ENCODE data around the gene PIEZO1. TPM values are rescaled to one million over a fixed set of nuclear protein-coding genes. Genes with fewer than 3 reads are reported as not detected.

The PIEZO1 gene
- total and polyA plus RNA-seq, 9 of the 15 experiments (the other 6 are each of a cell fraction or from before 2014, with no cell fraction given) = 3.6 to 432 (median 131) TPM

DNA sequence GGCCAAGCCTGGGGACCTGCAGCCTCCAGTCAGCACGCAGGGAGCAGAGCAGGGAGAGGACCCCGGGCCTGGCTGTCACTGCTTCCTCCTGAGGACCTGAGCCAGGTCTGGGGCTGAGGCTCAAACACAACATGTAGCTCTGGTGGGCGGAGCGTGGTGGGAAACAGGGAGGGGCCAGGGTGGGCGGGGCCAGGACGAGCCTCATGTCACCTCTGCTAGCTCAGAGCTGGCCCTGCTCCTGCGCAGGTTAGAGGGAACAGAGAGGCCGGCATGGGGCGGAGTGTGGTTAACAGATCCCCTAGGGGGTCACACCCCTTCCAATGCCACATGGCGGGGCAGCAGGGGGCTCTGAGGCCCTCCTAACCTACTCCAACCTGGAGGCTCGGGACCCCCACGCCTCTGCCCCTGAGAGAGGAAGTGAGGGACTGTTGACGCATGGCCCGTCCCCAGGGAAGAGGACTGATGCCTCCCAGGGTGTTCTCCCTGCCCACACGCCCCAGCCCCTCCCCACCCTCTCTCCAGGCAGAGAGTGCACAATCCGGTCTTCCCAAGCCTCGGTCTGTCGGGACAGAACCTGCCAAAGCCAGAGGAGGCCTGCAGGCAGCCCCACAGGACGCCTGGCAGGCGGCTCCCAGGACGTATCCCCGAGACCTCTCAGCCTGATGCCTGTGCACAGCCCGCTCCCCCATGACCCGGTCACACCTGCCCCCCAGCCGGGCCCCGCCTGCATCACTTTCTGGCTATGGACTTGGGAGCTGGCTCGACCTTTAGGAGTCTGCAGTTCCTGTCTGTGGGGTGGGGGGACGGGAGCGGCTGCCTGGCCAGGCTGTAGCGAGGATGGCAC lies 15.2 kb downstream of the PIEZO1 start (continued):
- TF ChIP-seq GABPA (tag; conservative IDR thresholded peaks at IDR 0.05; ENCODE audit: low read depth) = no peak
- no peak for TF ChIP-seq ZNF347 (CRISPR knock-in tag; IDR thresholded peaks at IDR 0.05; ENCODE audit: low read depth)
- TF ChIP-seq ELF2 (CRISPR knock-in tag; IDR thresholded peaks at IDR 0.05) = no peak
- TF ChIP-seq STAT5B (CRISPR knock-in tag; IDR thresholded peaks at IDR 0.05) = no peak
- TF ChIP-seq, protein P1, sequence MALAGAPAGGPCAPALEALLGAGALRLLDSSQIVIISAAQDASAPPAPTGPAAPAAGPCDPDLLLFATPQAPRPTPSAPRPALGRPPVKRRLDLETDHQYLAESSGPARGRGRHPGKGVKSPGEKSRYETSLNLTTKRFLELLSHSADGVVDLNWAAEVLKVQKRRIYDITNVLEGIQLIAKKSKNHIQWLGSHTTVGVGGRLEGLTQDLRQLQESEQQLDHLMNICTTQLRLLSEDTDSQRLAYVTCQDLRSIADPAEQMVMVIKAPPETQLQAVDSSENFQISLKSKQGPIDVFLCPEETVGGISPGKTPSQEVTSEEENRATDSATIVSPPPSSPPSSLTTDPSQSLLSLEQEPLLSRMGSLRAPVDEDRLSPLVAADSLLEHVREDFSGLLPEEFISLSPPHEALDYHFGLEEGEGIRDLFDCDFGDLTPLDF (CRISPR knock-in tag; IDR thresholded peaks at IDR 0.05) = no peak
- TF ChIP-seq RBM25 (IDR thresholded peaks at IDR 0.05; ENCODE audit: low read depth, low read length, severe bottlenecking) = no peak
- TF ChIP-seq BCOR (IDR thresholded peaks at IDR 0.05) = no peak
- no peak; the same call in 1 of the 2 replicates for TF ChIP-seq DPF2 (IDR thresholded peaks at IDR 0.05)
- peak in 1 of 2 experiments; percentile 79; a peak in 2 of 4 replicates for TF ChIP-seq HDAC1 (IDR thresholded peaks at IDR 0.05)
- peak; percentile 36 for TF ChIP-seq MEIS2 (IDR thresholded peaks at IDR 0.05; ENCODE audit: partially characterized antibody)
- TF ChIP-seq JUNB (CRISPR knock-in tag; conservative IDR thresholded peaks at IDR 0.05) = no peak
- no peak for TF ChIP-seq ZBTB17 (CRISPR knock-in tag; IDR thresholded peaks at IDR 0.05)
- peak; percentile 61 for TF ChIP-seq KDM5B (IDR thresholded peaks at IDR 0.05; ENCODE audit: insufficient replicate concordance, low read depth, low read length)
- no peak for TF ChIP-seq GTF2F1 (IDR thresholded peaks at IDR 0.05; ENCODE audit: low read depth, low read length)
- 0 out of 2 replicates have a peak, but pooled peaks have one; percentile 7 for TF ChIP-seq HIVEP1 (CRISPR knock-in tag; IDR thresholded peaks at IDR 0.05)
- TF ChIP-seq SAFB2 (IDR thresholded peaks at IDR 0.05; ENCODE audit: borderline replicate concordance, low read depth, low read length, severe bottlenecking) = no peak
- TF ChIP-seq, protein P2, sequence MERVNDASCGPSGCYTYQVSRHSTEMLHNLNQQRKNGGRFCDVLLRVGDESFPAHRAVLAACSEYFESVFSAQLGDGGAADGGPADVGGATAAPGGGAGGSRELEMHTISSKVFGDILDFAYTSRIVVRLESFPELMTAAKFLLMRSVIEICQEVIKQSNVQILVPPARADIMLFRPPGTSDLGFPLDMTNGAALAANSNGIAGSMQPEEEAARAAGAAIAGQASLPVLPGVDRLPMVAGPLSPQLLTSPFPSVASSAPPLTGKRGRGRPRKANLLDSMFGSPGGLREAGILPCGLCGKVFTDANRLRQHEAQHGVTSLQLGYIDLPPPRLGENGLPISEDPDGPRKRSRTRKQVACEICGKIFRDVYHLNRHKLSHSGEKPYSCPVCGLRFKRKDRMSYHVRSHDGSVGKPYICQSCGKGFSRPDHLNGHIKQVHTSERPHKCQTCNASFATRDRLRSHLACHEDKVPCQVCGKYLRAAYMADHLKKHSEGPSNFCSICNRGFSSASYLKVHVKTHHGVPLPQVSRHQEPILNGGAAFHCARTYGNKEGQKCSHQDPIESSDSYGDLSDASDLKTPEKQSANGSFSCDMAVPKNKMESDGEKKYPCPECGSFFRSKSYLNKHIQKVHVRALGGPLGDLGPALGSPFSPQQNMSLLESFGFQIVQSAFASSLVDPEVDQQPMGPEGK (CRISPR knock-in tag; IDR thresholded peaks at IDR 0.05; ENCODE audit: borderline replicate concordance) = no peak
- TF ChIP-seq ILK (tag; IDR thresholded peaks at IDR 0.05; ENCODE audit: borderline replicate concordance, low read depth) = no peak
- no peak for TF ChIP-seq RNF2 (IDR thresholded peaks at IDR 0.05)
- TF ChIP-seq NFIX (CRISPR knock-in tag; IDR thresholded peaks at IDR 0.05; ENCODE audit: low read depth) = no peak
- TF ChIP-seq FOXA1 (IDR thresholded peaks at IDR 0.05; ENCODE audit: borderline replicate concordance) = no peak
- TF ChIP-seq ZNF79 (CRISPR knock-in tag; IDR thresholded peaks at IDR 0.05; ENCODE audit: low read depth) = no peak
- no peak for TF ChIP-seq IFI16 (CRISPR knock-in tag; IDR thresholded peaks at IDR 0.05)
- TF ChIP-seq ZNF3 (CRISPR knock-in tag; IDR thresholded peaks at IDR 0.05) = no peak
- no peak for TF ChIP-seq PML (IDR thresholded peaks at IDR 0.05; ENCODE audit: low read length)
- no peak for TF ChIP-seq ZNF121 (CRISPR knock-in tag; conservative IDR thresholded peaks at IDR 0.05)
- no peak for TF ChIP-seq GATA2 (CRISPR knock-in tag; IDR thresholded peaks at IDR 0.05)
